Left lung (tissue), 10 donors: ENCODE data around the gene NLRP11. TPM values are rescaled to one million over a fixed set of nuclear protein-coding genes. Genes with fewer than 3 reads are reported as not detected.

Experiments
- ATAC-seq: fragments of 200-7000 bp; cut with Tn5 transposase; one replicate; pipeline ENCODE4 v1.9.1; 2020; ENCODE audit warnings: moderate library complexity
- DNase-seq, 4 donors: peaks; one replicate each; pipeline ENCODE4 v3.0.0-alpha.2; 2013 to 2020
- H3K27ac ChIP-seq, 2 donors: fragments of 200-600 bp; sonication (generic) in 1 of 2; one replicate each; pipeline versions ENCODE4 v1.5.0 to v1.8.0; 2020 to 2021
- H3K27me3 ChIP-seq, 2 donors: fragments of 200-600 bp; sonication (generic) in 1 of 2; one replicate each; pipeline versions ENCODE4 v1.5.0 to v1.8.0; 2020 to 2021
- H3K36me3 ChIP-seq, 2 donors: fragments of 200-600 bp; sonication (generic) in 1 of 2; one replicate each; pipeline versions ENCODE4 v1.5.0 to v1.8.0; 2020 to 2021
- H3K4me1 ChIP-seq, 2 donors: fragments of 200-600 bp; one replicate each; pipeline ENCODE4 v1.8.0; 2021
- H3K4me3 ChIP-seq, 2 donors: fragments of 200-600 bp; sonication (generic) in 1 of 2; one replicate each; pipeline versions ENCODE4 v1.5.0 to v1.8.0; 2020 to 2021; ENCODE audit warnings: mild to moderate bottlenecking in 1 of 2
- H3K9me3 ChIP-seq, 2 donors: fragments of 200-600 bp; sonication (generic) in 1 of 2; one replicate each; pipeline versions ENCODE4 v1.5.0 to v1.8.0; 2020 to 2021
- CTCF ChIP-seq, 2 donors: fragments of 200-600 bp; sonication (generic) in 1 of 2; IDR thresholded peaks; one replicate each; pipeline versions ENCODE4 v1.5.0 to v1.8.0; 2021; ENCODE audit warnings: antibody characterized with exemption in 2 of 2
- intact Hi-C, 2 donors: fragments of 100-400 bp; cut with DNase I; formaldehyde crosslinking; loops; one replicate each; pipeline versions ENCODE4 v1.11.2 to v1.14.2; 2022
- polyA plus RNA-seq, 6 donors: library from polyadenylated mRNA; unstranded; fragments of 120-200 nt; gene quantifications; one replicate each; pipeline ENCODE4 v1.2.1, GENCODE V29; 2013; ENCODE audit not compliant: insufficient read length in 6 of 6
- total RNA-seq, 2 donors: library from RNA; stranded (reverse); fragmentation: NEBNext Ultra II Directional; extraction: Animal tissue kit (Norgen Biotek cat#: 25700); gene quantifications; one replicate each; pipeline ENCODE4 v1.2.1, GENCODE V29; 2021
- donor health status: DM: no; HTN: yes; CAD: no.
- donor health status: DM: no; HTN: no; CAD: no.

Gene NLRP11
- total and polyA plus RNA-seq, 8 donors: 0.04 TPM; not detected in 6

- Histone ChIP-seq H3K9me3 (peaks cover 0 to 6% of the 10 kb centered on the region in 2 donors), H3K36me3 (no peaks in the 10 kb centered on the region), H3K27ac (no peak overlapping the region), H3K27me3 (no peaks in the 10 kb centered on the region), H3K4me1 (no peaks in the 10 kb centered on the region), H3K4me3 (no peak overlapping the region)
- TF ChIP-seq CTCF (IDR thresholded peaks at IDR 0.05): no peak
- DNase-seq: no peak
- intact Hi-C loops: no loop called here
- ATAC-seq: no peak
Observed at GRCh38 chr19:55838906-55839305, 7.1 kb upstream of the NLRP11 start.

DNA sequence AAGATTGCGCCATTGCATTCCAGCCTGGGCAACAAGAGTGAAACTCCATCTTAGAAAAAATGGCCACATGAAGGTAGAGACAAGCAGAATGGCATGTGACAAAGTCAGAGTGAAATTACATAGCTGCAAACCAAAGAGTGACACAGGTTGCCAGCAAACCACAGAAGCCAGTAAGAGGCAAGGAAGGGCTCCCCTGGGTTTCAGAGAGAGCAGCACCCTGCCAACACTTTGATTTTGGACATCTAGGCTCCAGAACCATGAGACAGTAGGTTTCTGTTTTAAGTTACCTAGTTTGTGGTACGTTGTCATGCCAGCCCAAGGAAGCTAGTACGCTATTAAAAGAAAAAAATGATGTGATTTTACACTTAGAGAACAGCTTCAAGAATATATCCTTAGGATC lies 6.5 kb upstream of the NLRP11 start:
- ATAC-seq (no peak), DNase-seq (no peak)
- Histone ChIP-seq H3K4me1 (no peaks in the 10 kb centered on the region), H3K27ac (no peak overlapping the region), H3K27me3 (no peaks in the 10 kb centered on the region), H3K9me3 (peaks cover 0 to 6% of the 10 kb centered on the region in 2 donors), H3K4me3 (no peak overlapping the region), H3K36me3 (no peaks in the 10 kb centered on the region)
- intact Hi-C loops: no loop called here
- TF ChIP-seq CTCF (IDR thresholded peaks at IDR 0.05): no peak

DNA sequence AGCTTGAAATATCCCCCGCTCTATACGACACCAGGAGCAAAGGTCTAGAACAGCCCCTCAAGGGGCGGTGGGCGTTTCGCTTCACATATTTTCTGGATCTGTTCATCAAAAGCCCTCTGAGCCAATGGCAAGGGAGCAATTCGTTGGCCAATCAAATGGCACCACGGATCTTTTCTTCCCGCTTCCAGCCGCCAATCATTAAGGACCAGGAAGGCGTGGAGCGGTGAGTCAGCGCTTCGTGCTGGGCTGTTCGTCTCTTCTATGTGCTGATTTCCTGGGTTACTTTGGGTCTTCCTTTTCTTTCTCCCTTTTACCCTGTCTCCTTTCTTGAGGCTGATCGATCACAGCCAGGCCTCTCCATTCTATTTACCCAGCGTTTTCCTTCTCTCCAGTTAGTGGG lies 4.5 kb upstream of the NLRP11 start, which contains the start of gene NLRP4:
Gene NLRP4 (plus strand): TSS at position 201 of the 400 bp plus-strand sequence. CDS start 15,541 bp downstream, outside the sequence.
- no peak within 1 kb of the TSS for H3K4me3 ChIP-seq
- intact Hi-C loops: no loop called here
- H3K36me3 ChIP-seq: no peaks in the 10 kb centered on the region

GRCh38 chr19:55832676-55833075 lies 877 bp upstream of the NLRP11 start:
- intact Hi-C loops: no loop called here
- no peak overlapping the region for H3K4me3 ChIP-seq
- no peaks in the 10 kb centered on the region for H3K36me3 ChIP-seq
- TF ChIP-seq CTCF (IDR thresholded peaks at IDR 0.05): no peak
- H3K4me1 ChIP-seq: no peaks in the 10 kb centered on the region
- peaks cover 0 to 5% of the 10 kb centered on the region in 2 donors for H3K27me3 ChIP-seq
- no peak overlapping the region for H3K27ac ChIP-seq
- H3K9me3 ChIP-seq: peaks cover 0 to 2% of the 10 kb centered on the region in 2 donors
- ATAC-seq (no peak), DNase-seq (no peak)

More for the DNA sequence above, 4.5 kb upstream of the NLRP11 start, which contains the start of gene NLRP4:
- no peaks in the 10 kb centered on the region for H3K4me1 ChIP-seq
- peaks cover 0 to 5% of the 10 kb centered on the region in 2 donors for H3K27me3 ChIP-seq
- H3K27ac ChIP-seq: no peak within 1 kb of the TSS
- no peak for TF ChIP-seq CTCF (IDR thresholded peaks at IDR 0.05)
- peaks cover 0 to 2% of the 10 kb centered on the region in 2 donors for H3K9me3 ChIP-seq
- DNase-seq: no peak
- ATAC-seq: no peak

DNA sequence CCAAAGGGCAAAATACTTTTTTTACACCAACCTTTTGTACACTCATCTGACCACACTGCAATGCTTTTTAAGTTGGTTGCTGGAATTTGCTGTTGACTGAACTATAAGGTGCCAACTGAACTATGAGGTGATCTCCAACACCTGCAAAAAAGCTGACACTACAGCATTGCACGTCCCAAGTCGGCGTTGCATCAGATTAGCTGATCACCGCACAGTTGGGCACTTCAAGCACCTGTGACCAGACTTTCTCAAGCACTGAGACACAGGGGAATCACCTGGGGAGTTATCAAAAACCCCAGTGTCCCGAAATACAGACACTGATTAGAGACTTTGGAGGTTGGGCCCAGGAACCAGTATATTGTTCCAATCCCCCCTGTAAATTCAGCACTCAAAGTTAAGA lies 1.1 kb downstream of the NLRP11 start:
- Histone ChIP-seq H3K9me3 (no peaks in the 10 kb centered on the region), H3K4me3 (no peak overlapping the region), H3K4me1 (no peaks in the 10 kb centered on the region), H3K36me3 (no peaks in the 10 kb centered on the region), H3K27ac (no peak overlapping the region), H3K27me3 (peaks cover 0 to 5% of the 10 kb centered on the region in 2 donors)
- TF ChIP-seq CTCF (IDR thresholded peaks at IDR 0.05): no peak
- DNase-seq: no peak
- intact Hi-C loops: no loop called here
- ATAC-seq: no peak
